ENCODE data around the gene PTH1R.

- TF ChIP-seq POLR2AphosphoS5 (IDR thresholded peaks at IDR 0.05; ENCODE audit: low read depth, low read length) (no peak), CTCF (IDR thresholded peaks at IDR 0.05) (no peak), SIN3A (IDR thresholded peaks at IDR 0.05; ENCODE audit: borderline replicate concordance, insufficient read depth, low read depth, low read length) (no peak), REST (IDR thresholded peaks at IDR 0.05; ENCODE audit: insufficient read depth in 1 of 2, low read depth in 2 of 2, low read length in 1 of 2) (no peak)
Observed at GRCh38 chr3:46891132-46891531, 13.6 kb downstream of the PTH1R start.

Data from Panc1 (cell line).